Fibroblast of villous mesenchyme (primary cell): Measurements from ENCODE around the gene MTFP1. TPM values are rescaled to one million over a fixed set of nuclear protein-coding genes. Genes with fewer than 3 reads are reported as not detected.

Experiments used
- DNase-seq: peaks from one replicate; pipeline ENCODE4 v3.0.0-alpha.2; 2010; ENCODE audit warnings: low read depth
- H3K4me3 ChIP-seq: 2 replicates; pipeline ENCODE4 v1.5.1; 2011; ENCODE audit warnings: low read depth, mild to moderate bottlenecking, low read length
- small RNA-seq: library from RNA; depleted of rRNA; stranded (forward); fragments of <200 nt; gene quantifications from one replicate; pipeline ENCODE3, GENCODE V24; 2012
- total RNA-seq: library from RNA; depleted of rRNA; stranded (reverse); fragments of >200 nt; gene quantifications from 2 replicates; pipeline ENCODE4 v1.2.3, GENCODE V29; 2012
- TF ChIP-seq, protein P1 (sequence below): IDR thresholded peaks from 2 replicates; pipeline ENCODE4 v1.5.1; 2012; ENCODE audit warnings: low read depth, mild to moderate bottlenecking, low read length; ENCODE audit not compliant: insufficient read depth

MTFP1 gene
- total RNA-seq, 1 donor = 10.8 TPM

DNA sequence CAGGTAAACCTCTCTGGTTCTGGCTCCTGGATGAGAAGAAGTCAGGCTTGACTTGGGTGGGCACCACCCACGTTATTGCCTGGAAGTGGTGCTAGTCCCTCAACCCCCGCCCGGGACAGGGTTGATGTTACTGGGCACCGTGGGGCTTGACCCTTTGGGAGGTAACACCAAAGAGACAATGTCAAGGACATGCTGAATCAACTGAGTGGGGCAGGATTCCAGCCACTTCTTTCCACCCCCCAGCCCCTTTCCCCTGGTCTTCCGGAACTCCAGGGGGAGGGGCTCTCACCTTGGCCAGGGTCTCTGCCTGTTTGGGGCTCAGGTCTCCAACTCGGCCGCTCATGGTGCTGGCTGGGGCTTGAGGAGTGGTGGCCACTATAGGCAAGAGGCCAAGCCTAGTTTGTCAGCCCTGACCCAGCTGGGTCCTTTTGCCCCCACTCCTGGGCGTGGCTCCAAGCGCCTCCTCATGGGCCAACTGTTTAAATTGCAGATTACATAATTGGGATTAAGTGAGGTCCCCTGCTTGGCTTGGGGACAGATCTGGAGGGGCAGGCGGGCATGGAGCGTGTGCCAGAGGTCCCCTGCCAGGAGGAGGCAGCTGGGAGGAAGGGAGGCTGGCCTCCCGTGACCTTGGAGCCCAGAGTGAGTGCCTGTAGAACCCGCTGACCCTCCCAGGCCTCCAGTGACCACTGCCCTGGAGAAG lies 46.2 kb downstream of the MTFP1 start, which contains the start of gene SEC14L3:
Gene SEC14L3 (minus strand): TSS at position 402 of the 703 bp plus-strand sequence. CDS start 59 bp downstream, at position 343.
- DNase-seq = no peak
- TF ChIP-seq, protein P1, sequence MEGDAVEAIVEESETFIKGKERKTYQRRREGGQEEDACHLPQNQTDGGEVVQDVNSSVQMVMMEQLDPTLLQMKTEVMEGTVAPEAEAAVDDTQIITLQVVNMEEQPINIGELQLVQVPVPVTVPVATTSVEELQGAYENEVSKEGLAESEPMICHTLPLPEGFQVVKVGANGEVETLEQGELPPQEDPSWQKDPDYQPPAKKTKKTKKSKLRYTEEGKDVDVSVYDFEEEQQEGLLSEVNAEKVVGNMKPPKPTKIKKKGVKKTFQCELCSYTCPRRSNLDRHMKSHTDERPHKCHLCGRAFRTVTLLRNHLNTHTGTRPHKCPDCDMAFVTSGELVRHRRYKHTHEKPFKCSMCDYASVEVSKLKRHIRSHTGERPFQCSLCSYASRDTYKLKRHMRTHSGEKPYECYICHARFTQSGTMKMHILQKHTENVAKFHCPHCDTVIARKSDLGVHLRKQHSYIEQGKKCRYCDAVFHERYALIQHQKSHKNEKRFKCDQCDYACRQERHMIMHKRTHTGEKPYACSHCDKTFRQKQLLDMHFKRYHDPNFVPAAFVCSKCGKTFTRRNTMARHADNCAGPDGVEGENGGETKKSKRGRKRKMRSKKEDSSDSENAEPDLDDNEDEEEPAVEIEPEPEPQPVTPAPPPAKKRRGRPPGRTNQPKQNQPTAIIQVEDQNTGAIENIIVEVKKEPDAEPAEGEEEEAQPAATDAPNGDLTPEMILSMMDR = no peak
- H3K4me3 ChIP-seq = no peak within 1 kb of the TSS

DNA sequence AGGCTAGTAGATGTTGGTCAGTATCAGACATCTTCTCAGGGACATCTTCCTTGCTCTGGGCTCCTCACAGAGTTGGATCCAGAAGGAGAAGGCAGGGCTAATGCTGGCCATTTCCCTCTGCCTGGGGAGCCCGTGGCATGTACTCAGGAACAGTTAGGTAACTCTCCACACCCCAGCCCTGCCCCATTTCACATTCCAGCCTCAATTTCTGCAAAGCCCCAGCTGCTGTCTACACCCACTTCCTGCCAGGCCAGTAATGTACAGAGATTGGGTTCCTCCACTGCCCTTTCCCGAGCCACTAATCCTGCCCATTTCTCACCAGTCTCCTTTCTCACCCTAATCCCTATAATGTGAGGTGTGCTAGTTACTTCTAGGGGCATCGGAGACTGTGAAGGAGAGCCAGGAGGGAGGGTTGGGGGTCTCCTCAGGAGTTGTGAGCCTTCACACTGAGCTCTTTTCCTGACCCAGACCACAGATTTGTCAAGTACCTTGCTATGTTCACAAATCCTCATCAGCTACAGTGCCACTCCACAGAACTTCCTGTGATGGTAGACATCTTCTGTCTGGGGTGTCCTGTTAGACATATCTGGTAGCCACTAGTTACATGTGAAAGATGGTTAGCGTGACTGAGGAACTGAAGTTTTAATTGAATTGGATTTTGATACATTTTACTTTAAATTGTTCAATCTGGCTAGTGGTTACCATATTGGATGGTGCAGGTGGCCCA lies 47.6 kb downstream of the MTFP1 start:
- DNase-seq = no peak
- TF ChIP-seq, protein P1 = no peak
- H3K4me3 ChIP-seq = no peak overlapping the region

DNA sequence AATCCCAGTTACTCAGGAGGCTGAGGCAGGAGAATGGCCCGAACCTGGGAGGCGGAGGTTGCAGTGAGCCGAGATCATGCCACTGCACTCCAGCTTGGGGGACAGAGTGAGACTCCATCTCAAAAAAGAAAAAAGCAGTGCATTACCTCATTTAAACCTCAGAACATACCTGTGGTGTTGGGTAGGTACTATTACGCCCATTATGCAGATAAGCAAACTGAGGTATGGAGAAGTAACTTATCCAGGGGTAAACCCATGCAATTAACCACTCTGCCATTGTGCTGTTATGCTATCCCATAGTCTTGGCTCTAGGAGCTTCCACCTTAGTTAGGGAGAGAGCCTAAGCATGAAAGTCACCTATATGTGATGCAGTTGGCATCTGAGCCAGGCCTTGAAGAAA lies 48.6 kb downstream of the MTFP1 start:
- no peak overlapping the region for H3K4me3 ChIP-seq
- DNase-seq = no peak
- TF ChIP-seq, protein P1 = no peak

DNA sequence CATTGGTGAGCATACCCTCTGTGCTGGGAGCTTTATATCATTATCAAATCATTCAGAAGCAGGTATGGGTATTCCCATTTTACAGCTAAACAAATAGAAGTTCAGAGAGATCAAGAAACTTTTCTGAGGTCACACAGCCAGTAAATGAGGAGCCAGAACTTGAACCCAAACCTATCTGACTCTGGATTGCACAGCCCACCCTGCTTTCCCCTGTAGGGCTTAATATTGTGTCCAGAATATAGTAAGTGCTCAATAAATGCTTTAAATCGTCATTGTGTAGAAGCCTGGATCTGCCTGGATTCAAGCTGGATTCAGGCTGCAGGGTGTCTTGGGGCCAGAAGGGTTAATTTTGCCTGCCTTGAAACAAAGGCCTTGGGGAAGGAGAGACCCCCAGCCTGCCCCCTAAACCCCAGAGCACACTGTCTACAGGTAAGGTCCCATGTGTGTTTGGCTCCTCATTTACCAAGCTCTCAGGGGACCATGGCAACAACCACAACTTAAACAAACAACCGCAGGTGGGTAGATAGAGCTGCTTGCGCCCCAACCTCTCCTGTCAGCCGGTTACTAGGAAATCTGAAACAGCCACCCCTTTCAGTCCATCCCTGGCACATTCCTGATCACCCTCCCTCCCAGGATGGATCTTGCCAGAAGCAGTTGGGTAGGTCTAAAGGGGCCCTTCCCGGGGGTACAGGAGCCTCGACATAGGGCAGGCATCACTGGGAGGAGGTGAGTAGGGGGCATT lies 49.3 kb downstream of the MTFP1 start:
- TF ChIP-seq, protein P1 = no peak
- DNase-seq = no peak
- no peak overlapping the region for H3K4me3 ChIP-seq

Small RNAs within 50 kb of the gene (small RNA-seq; reads per million reads assigned to genes)
- gene AC004832.3 = not detected
- gene RNU6-564P = not detected

Other genes with a start within 250 kb of the MTFP1 start
- gene LIF, start 179.0 kb upstream of the MTFP1 start, total RNA-seq = 7.4 and 7.8 TPM in 2 replicates
- 0.43 TPM in 1 of 2 replicates, not detected in the other for gene OSM, start 158.9 kb upstream of the MTFP1 start, total RNA-seq
- gene CASTOR1, start 136.3 kb upstream of the MTFP1 start, total RNA-seq = 1.6 and 4.3 TPM in 2 replicates
- 26.4 and 29.8 TPM in 2 replicates for gene TBC1D10A, start 98.8 kb upstream of the MTFP1 start, total RNA-seq
- 23.5 and 27.2 TPM in 2 replicates for gene SF3A1, start 68.9 kb upstream of the MTFP1 start, total RNA-seq
- 1.3 and 2.6 TPM in 2 replicates for gene CCDC157, start 68.8 kb upstream of the MTFP1 start, total RNA-seq
- 19.6 and 20.3 TPM in 2 replicates for gene RNF215, start 38.4 kb upstream of the MTFP1 start, total RNA-seq
- 9.5 and 12.2 TPM in 2 replicates for gene SEC14L2, start 28.8 kb upstream of the MTFP1 start, total RNA-seq
- not detected in 2 replicates for gene SEC14L3, start 46.2 kb downstream of the MTFP1 start, total RNA-seq
- under 0.01 TPM in 2 replicates for gene SEC14L4, start 79.9 kb downstream of the MTFP1 start, total RNA-seq
- under 0.01 TPM in 1 of 2 replicates, not detected in the other for gene SEC14L6, start 121.0 kb downstream of the MTFP1 start, total RNA-seq
- gene GAL3ST1, start 148.9 kb downstream of the MTFP1 start, total RNA-seq = not detected in 2 replicates
- 51.4 and 57.3 TPM in 2 replicates for gene PES1, start 166.1 kb downstream of the MTFP1 start, total RNA-seq
- 3.9 and 7.4 TPM in 2 replicates for gene TCN2, start 181.4 kb downstream of the MTFP1 start, total RNA-seq
- gene SLC35E4, start 210.0 kb downstream of the MTFP1 start, total RNA-seq = 8.2 and 9.3 TPM in 2 replicates
- gene DUSP18, start 242.1 kb downstream of the MTFP1 start, total RNA-seq = 5.5 and 10.4 TPM in 2 replicates